B cell (primary cell): ENCODE data around the gene PYY. TPM values are rescaled to one million over a fixed set of nuclear protein-coding genes. Genes with fewer than 3 reads are reported as not detected.
"Not testable (repeated sequence)": the region's sequence is repeated elsewhere in the genome, so short reads cannot be mapped to it uniquely, and the experiment has no call there.

Experiments
- ATAC-seq: fragments of 200-7000 bp; cut with Tn5 transposase; one replicate; pipeline ENCODE4 v1.10.0; 2021; ENCODE audit warnings: low read depth, mild to moderate bottlenecking, moderate number of reproducible peaks, moderate library complexity
- CTCF ChIA-PET: fragments of 350-600 bp; sonication (Branson Sonifier 250); formaldehyde crosslinking; loops from one replicate; lab custom pipeline; 2021; ENCODE audit warnings: antibody characterized with exemption, inconsistent platforms; lab: Charles Lee
- POLR2A ChIA-PET: fragments of 350-600 bp; sonication (Branson Sonifier 250); formaldehyde crosslinking; loops from one replicate; lab custom pipeline; 2021; ENCODE audit warnings: antibody characterized with exemption; lab: Charles Lee
- DNase-seq: peaks from one replicate; pipeline ENCODE4 v3.0.0; 2013
- H2AFZ ChIP-seq: 2 replicates; pipeline ENCODE4 v1.6.1; 2012; ENCODE audit warnings: mild to moderate bottlenecking, low read depth, low read length; ENCODE audit not compliant: insufficient read depth, poor library complexity, severe bottlenecking
- H3K27ac ChIP-seq, 2 donors: 1 replicate in 1 of 2; 2 replicates in 1 of 2; pipeline ENCODE4 v1.5.1; 2012 to 2013; ENCODE audit warnings: low read length in 2 of 2, mild to moderate bottlenecking in 2 of 2, moderate library complexity in 1 of 2
- H3K27me3 ChIP-seq, 4 experiments: fragments of 200-600 bp in 1 of 4; sonication (generic) in 1 of 4; replicated peaks in 1 of 4; 1 replicate in 2 of 4; 2 replicates in 2 of 4; pipeline versions ENCODE4 v1.6.1 to v1.7.0; 2013 to 2016; ENCODE audit warnings: low read length in 3 of 4, mild to moderate bottlenecking in 2 of 4, mixed read lengths in 1 of 4, moderate library complexity in 1 of 4; ENCODE audit not compliant: insufficient read depth in 4 of 4, control insufficient read depth in 3 of 4; ENCODE audit errors: control extremely low read depth in 1 of 4
- H3K36me3 ChIP-seq, 2 experiments: replicated peaks in 1 of 2; 1 replicate in 1 of 2; 2 replicates in 1 of 2; pipeline versions ENCODE4 v1.6.1 to v1.7.1; 2013; ENCODE audit warnings: low read length in 1 of 2; ENCODE audit not compliant: insufficient read depth in 2 of 2, control insufficient read depth in 1 of 2; ENCODE audit errors: control extremely low read depth in 1 of 2, extremely low read depth in 1 of 2
- H3K4me1 ChIP-seq, 2 donors: fragments of 200-600 bp in 1 of 2; sonication (generic) in 1 of 2; 1 replicate in 1 of 2; 2 replicates in 1 of 2; pipeline versions ENCODE4 v1.5.1 to v1.6.1; 2013 to 2017; ENCODE audit warnings: low read length in 2 of 2; ENCODE audit not compliant: control insufficient read depth in 2 of 2, insufficient read depth in 2 of 2
- H3K4me2 ChIP-seq: replicated peaks from 2 replicates; pipeline ENCODE3; 2012; ENCODE audit warnings: mild to moderate bottlenecking, low read depth, low read length; ENCODE audit not compliant: poor library complexity, severe bottlenecking
- H3K4me3 ChIP-seq, 5 experiments: fragments of 200-600 bp in 1 of 5; sonication (generic) in 1 of 5; 1 replicate in 3 of 5; 2 replicates in 2 of 5; pipeline versions ENCODE4 v1.5.1 to v1.7.0; 2011 to 2016; ENCODE audit warnings: low read length in 4 of 5, mild to moderate bottlenecking in 4 of 5, low read depth in 2 of 5, control low read depth in 1 of 5, moderate library complexity in 1 of 5; ENCODE audit not compliant: insufficient read depth in 1 of 5; ENCODE audit errors: control extremely low read depth in 1 of 5, extremely low read depth in 1 of 5
- H3K79me2 ChIP-seq: fragments of 200-600 bp; sonication (generic); one replicate; pipeline ENCODE4 v1.6.0; 2016; ENCODE audit warnings: low read length; ENCODE audit not compliant: control insufficient read depth, insufficient read depth
- H3K9ac ChIP-seq: fragments of 200-600 bp; sonication (generic); 2 replicates; pipeline ENCODE4 v1.6.1; 2017; ENCODE audit warnings: mild to moderate bottlenecking, low read length, moderate library complexity
- H3K9me3 ChIP-seq, 3 donors: one replicate each; pipeline versions ENCODE4 v1.6.1 to v1.7.1; 2013; ENCODE audit warnings: low read length in 2 of 3; ENCODE audit not compliant: control insufficient read depth in 2 of 3, insufficient read depth in 1 of 3; ENCODE audit errors: control extremely low read depth in 1 of 3
- H4K20me1 ChIP-seq: 2 replicates; pipeline ENCODE4 v1.6.0; 2012; ENCODE audit warnings: mild to moderate bottlenecking, low read length; ENCODE audit not compliant: insufficient read depth, control insufficient read depth, poor library complexity, severe bottlenecking
- H3K27ac Mint-ChIP-seq: one replicate; pipeline ENCODE4 v1.8.0; 2021; ENCODE audit warnings: mixed read lengths
- H3K27me3 Mint-ChIP-seq: one replicate; pipeline ENCODE4 v1.8.0; 2021; ENCODE audit warnings: mixed read lengths
- H3K4me1 Mint-ChIP-seq: one replicate; pipeline ENCODE4 v1.8.0; 2021; ENCODE audit warnings: mixed read lengths
- H3K4me3 Mint-ChIP-seq: one replicate; pipeline ENCODE4 v1.8.0; 2021; ENCODE audit warnings: mixed read lengths
- H3K9me3 Mint-ChIP-seq: one replicate; pipeline ENCODE4 v1.8.0; 2022; ENCODE audit warnings: mixed read lengths; ENCODE audit not compliant: insufficient read depth
- EZH2 ChIP-seq: IDR thresholded peaks from 2 replicates; pipeline ENCODE4 v1.6.1; 2012; ENCODE audit warnings: borderline replicate concordance, low read depth, mild to moderate bottlenecking, moderate library complexity, low read length; ENCODE audit not compliant: insufficient read depth, poor library complexity, severe bottlenecking
- WGBS: methylation state at CpG from one replicate; pipeline ENCODE4 v1.1.5; 2013; ENCODE audit warnings: missing lambda C conversion rate; ENCODE audit not compliant: insufficient coverage; 5-methylcytosine and 5-hydroxymethylcytosine counted together
- intact Hi-C: fragments of 100-400 bp; cut with micrococcal nuclease; formaldehyde crosslinking; loops from one replicate; pipeline ENCODE4 v1.10.0; 2022
- polyA plus RNA-seq: library from polyadenylated mRNA; depleted of rRNA; stranded (reverse); fragments of >200 nt; gene quantifications from 2 replicates; pipeline ENCODE4 v1.2.3, GENCODE V29; 2012
- total RNA-seq, 2 donors: library from RNA; stranded (reverse); fragments of 120-200 nt in 1 of 2; gene quantifications; 1 replicate in 1 of 2; 2 replicates in 1 of 2; pipeline versions ENCODE4 v1.2.3 to v1.2.4, GENCODE V29; 2013 to 2022
- TF ChIP-seq, protein P1 (sequence below): fragments of 200-600 bp; IDR thresholded peaks from one replicate; pipeline ENCODE4 v1.8.0; 2022; ENCODE audit warnings: antibody characterized with exemption, mild to moderate bottlenecking

PYY gene
- total and polyA plus RNA-seq, 2 donors (not counting 1 experiment from before 2014, with no cell fraction given): 0.19 TPM; not detected in 1

DNA sequence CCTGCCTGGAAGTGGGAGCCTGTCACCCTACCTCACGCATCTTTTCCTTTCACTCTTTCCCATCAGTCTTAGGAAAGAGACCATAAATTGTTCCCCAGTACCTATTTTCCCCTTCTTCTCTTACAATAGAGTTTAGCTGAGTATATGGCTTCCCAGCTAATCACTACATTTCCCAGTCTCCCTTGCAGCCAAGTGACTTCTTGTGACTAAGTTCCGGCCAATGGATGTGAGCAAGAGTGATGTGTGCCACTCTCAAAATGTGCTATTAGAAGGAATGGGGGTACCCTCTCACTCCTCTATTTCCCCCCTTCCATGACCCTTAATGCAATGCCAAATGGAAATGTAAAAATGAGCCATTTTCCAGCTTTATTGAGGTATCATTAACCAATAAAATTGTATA, 8.2 kb upstream of the PYY start:
- intact Hi-C loops: no loop called here
- no peak for TF ChIP-seq EZH2
- TF ChIP-seq, protein P1, sequence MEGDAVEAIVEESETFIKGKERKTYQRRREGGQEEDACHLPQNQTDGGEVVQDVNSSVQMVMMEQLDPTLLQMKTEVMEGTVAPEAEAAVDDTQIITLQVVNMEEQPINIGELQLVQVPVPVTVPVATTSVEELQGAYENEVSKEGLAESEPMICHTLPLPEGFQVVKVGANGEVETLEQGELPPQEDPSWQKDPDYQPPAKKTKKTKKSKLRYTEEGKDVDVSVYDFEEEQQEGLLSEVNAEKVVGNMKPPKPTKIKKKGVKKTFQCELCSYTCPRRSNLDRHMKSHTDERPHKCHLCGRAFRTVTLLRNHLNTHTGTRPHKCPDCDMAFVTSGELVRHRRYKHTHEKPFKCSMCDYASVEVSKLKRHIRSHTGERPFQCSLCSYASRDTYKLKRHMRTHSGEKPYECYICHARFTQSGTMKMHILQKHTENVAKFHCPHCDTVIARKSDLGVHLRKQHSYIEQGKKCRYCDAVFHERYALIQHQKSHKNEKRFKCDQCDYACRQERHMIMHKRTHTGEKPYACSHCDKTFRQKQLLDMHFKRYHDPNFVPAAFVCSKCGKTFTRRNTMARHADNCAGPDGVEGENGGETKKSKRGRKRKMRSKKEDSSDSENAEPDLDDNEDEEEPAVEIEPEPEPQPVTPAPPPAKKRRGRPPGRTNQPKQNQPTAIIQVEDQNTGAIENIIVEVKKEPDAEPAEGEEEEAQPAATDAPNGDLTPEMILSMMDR: no peak

DNA sequence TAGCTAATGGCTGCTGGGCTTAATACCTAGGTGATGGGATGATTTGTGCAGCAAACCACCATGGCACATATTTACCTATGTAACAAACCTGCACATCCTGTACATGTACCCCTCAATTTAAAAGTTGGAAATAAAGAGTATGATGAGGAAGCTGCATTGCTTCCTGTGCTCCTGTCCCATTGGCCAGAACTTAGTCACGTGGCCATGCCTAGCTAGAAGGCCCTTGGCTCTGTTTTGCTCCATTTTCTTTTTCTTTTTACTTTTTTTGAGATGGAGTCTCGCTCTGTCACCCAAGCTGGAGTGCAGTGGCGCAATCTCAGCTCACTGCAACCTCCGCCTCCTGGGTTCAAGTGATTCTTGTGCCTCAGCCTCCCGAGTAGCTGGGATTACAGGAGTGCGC, 7.6 kb upstream of the PYY start:
- H4K20me1 ChIP-seq, H3K4me3 ChIP-seq, H3K36me3 ChIP-seq, H3K9me3 Mint-ChIP-seq, intact Hi-C loops, H3K27ac Mint-ChIP-seq, DNase-seq, H3K4me3 Mint-ChIP-seq, H3K79me2 ChIP-seq, H3K9me3 ChIP-seq, H3K9ac ChIP-seq, H3K4me1 ChIP-seq, ATAC-seq, H3K4me1 Mint-ChIP-seq, H3K27ac ChIP-seq, H3K4me2 ChIP-seq, POLR2A ChIA-PET, H2AFZ ChIP-seq: not testable (repeated sequence)
- peaks cover 25% of the 10 kb centered on the region for H3K27me3 Mint-ChIP-seq
- WGBS: 87% methylated on average over 5 of the region's 6 CpGs
- H3K27me3 ChIP-seq: peaks cover 0 to 13% (median 0%) of the 10 kb centered on the region in 4 experiments
- CTCF ChIA-PET: interaction anchor here (1.5 to 5.2 kb wide), 2 partner anchors 11 to 18 kb away, joined by 3 to 19 read pairs; no protein-coding TSS in a partner anchor

More for the DNA sequence above, 8.2 kb upstream of the PYY start:
- no peak overlapping the region for H3K27ac ChIP-seq
- ChIA-PET POLR2A (interaction anchor here (0.7 kb wide), 1 partner anchor 63 kb away, joined by 5 read pairs; no protein-coding TSS in a partner anchor), CTCF (interaction anchor here (0.8 to 5.2 kb wide), 2 partner anchors 18 to 80 kb away, joined by 4 to 19 read pairs; no protein-coding TSS in a partner anchor)
- ATAC-seq (no peak), DNase-seq (no peak)
- no peaks in the 10 kb centered on the region for H3K4me1 ChIP-seq
- H3K36me3 ChIP-seq: no peaks in the 10 kb centered on the region
- peaks cover 0 to 13% (median under 1%) of the 10 kb centered on the region in 4 experiments for H3K27me3 ChIP-seq
- H3K9me3 ChIP-seq: no peaks in the 10 kb centered on the region
- Mint-ChIP-seq H3K27me3 (peaks cover 25% of the 10 kb centered on the region), H3K4me3 (no peak overlapping the region), H3K4me1 (no peaks in the 10 kb centered on the region), H3K9me3 (no peaks in the 10 kb centered on the region), H3K27ac (no peak overlapping the region)
- no peaks in the 10 kb centered on the region for H3K79me2 ChIP-seq
- 100% methylated on average over 1 of the region's 2 CpGs for WGBS
- H3K4me2 ChIP-seq: no peak overlapping the region
- no peak overlapping the region for H3K4me3 ChIP-seq
- H3K9ac ChIP-seq: no peak overlapping the region
- no peak overlapping the region for H2AFZ ChIP-seq
- H4K20me1 ChIP-seq: no peaks in the 10 kb centered on the region
